GM12874 (cell line): ENCODE results near the gene FAM110A.
A peak's percentile ranks its signal among the peaks of the same experiment; 100 is the strongest.

ENCODE experiments used
- CTCF ChIP-seq: IDR thresholded peaks from 2 replicates; pipeline ENCODE4 v1.5.1; 2011; ENCODE audit warnings: low read depth, mild to moderate bottlenecking, control low read depth, low read length, moderate library complexity; ENCODE audit not compliant: insufficient read depth

FAM110A gene

GRCh38 chr20:869606-870005 is 36.1 kb downstream of the FAM110A start:
- TF ChIP-seq CTCF, result no peak

GRCh38 chr20:870758-871157 is 37.2 kb downstream of the FAM110A start:
- TF ChIP-seq CTCF, result no peak

- no peak for TF ChIP-seq CTCF
Measured at GRCh38 chr20:871436-871835, 37.9 kb downstream of the FAM110A start.

- TF ChIP-seq CTCF, result no peak
Measured at GRCh38 chr20:871948-872347, 38.4 kb downstream of the FAM110A start.

- TF ChIP-seq CTCF, result 0 out of 2 replicates have a peak, but pooled peaks have one; percentile 20
Measured at GRCh38 chr20:872855-873520, 39.5 kb downstream of the FAM110A start.

GRCh38 chr20:873875-874607 is 40.5 kb downstream of the FAM110A start:
- TF ChIP-seq CTCF, result no peak

- TF ChIP-seq CTCF, result no peak
Measured at GRCh38 chr20:875115-875514, 41.6 kb downstream of the FAM110A start.
